Sigmoid colon (tissue), 4 donors: ENCODE measurements around the gene KCNS3.

Experiments used
- EP300 ChIP-seq, 4 donors: sonication (generic); formaldehyde crosslinking; IDR thresholded peaks; one replicate each; pipeline ENCODE4 v1.6.1; 2017; ENCODE audit warnings: antibody characterized with exemption in 4 of 4
- POLR2A ChIP-seq, 2 donors: fragments of 450-650 bp; IDR thresholded peaks; one replicate each; pipeline ENCODE4 v1.6.1; 2016; ENCODE audit warnings: antibody characterized with exemption in 2 of 2, mild to moderate bottlenecking in 2 of 2, moderate library complexity in 2 of 2
- POLR2AphosphoS5 ChIP-seq, 4 donors: sonication (generic); formaldehyde crosslinking; IDR thresholded peaks; one replicate each; pipeline ENCODE4 v1.6.1; 2017; ENCODE audit warnings: antibody characterized with exemption in 4 of 4
- TF ChIP-seq, protein P1 (sequence below), 4 experiments: fragments of 450-650 bp in 3 of 4; fragments of 200-600 bp in 1 of 4; IDR thresholded peaks; one replicate each; pipeline ENCODE4 v1.5.1; 2016 to 2019; ENCODE audit warnings: antibody characterized with exemption in 4 of 4, mild to moderate bottlenecking in 3 of 4, moderate library complexity in 2 of 4

DNA sequence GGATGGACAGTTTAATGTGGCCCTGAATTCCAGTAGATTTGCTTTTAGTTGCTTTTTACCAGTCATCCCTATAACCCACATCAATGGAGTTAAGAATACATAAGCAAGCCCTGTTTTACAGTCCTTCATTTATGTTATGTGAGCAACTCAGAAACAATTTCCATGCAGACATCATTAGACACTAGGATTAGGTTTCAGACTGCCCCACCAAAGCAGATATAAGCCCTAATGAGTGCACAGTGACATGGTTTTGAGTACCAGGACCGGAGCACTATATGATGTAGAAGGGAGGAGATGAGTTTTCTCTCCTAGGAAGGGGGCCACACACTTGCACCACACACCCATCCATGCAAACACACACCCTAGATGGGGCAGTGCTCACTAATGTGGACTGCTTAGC, 15.5 kb downstream of the KCNS3 start:
- TF ChIP-seq, protein P1, sequence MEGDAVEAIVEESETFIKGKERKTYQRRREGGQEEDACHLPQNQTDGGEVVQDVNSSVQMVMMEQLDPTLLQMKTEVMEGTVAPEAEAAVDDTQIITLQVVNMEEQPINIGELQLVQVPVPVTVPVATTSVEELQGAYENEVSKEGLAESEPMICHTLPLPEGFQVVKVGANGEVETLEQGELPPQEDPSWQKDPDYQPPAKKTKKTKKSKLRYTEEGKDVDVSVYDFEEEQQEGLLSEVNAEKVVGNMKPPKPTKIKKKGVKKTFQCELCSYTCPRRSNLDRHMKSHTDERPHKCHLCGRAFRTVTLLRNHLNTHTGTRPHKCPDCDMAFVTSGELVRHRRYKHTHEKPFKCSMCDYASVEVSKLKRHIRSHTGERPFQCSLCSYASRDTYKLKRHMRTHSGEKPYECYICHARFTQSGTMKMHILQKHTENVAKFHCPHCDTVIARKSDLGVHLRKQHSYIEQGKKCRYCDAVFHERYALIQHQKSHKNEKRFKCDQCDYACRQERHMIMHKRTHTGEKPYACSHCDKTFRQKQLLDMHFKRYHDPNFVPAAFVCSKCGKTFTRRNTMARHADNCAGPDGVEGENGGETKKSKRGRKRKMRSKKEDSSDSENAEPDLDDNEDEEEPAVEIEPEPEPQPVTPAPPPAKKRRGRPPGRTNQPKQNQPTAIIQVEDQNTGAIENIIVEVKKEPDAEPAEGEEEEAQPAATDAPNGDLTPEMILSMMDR (IDR thresholded peaks at IDR 0.05), result no peak
- no peak for TF ChIP-seq POLR2AphosphoS5 (IDR thresholded peaks at IDR 0.05)
- TF ChIP-seq POLR2A (IDR thresholded peaks at IDR 0.05), result no peak
- TF ChIP-seq EP300 (IDR thresholded peaks at IDR 0.05), result no peak
